ENCODE measurements around the gene DDX42. TPM values are rescaled to one million over a fixed set of nuclear protein-coding genes. Genes with fewer than 3 reads are reported as not detected.

Gene DDX42
- total and polyA plus RNA-seq, 2 of the 13 experiments (the other 11 are each of a cell fraction or from before 2014, with no cell fraction given): 87.2 to 92.9 TPM

DNA sequence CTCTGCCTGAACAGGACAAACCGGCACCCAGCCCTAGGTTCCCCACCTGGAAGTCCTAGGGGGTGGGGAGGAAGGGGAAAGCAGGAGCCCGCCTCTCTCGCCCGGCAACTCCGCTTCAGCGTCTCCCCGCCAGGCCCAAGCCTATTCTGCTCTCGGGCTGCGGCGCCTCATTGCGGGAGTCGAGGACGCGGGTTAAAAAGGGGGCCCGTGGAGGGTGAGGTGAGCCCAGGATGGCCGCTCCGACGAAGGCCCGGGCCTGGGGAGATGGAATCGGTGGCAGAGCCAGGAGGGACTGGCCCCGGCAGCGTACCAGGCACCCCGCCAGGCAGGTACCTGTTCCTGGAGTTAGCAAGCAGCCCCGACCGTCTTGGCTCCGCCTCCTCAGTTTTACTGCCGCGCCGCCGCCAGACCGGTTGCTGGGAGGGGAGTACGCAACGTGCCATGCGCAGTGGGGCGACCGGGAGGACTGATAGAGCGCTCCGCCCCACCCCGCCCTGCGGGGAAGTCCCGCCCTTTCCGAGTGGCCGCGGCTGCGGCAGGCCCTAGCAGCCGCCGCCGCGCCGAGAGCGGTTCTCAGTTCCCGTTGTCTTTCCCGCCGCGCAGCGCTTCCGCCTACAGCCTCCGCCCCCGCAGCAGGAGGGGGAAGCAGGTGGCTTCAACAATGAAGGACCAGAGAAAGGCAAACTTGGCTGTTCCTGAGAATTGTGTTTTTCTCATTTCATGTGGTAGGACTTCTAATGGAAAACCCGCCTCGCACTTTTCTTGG, 32.4 kb upstream of the DDX42 start, which contains the start of gene STRADA (continued):
- TF ChIP-seq, protein P1, sequence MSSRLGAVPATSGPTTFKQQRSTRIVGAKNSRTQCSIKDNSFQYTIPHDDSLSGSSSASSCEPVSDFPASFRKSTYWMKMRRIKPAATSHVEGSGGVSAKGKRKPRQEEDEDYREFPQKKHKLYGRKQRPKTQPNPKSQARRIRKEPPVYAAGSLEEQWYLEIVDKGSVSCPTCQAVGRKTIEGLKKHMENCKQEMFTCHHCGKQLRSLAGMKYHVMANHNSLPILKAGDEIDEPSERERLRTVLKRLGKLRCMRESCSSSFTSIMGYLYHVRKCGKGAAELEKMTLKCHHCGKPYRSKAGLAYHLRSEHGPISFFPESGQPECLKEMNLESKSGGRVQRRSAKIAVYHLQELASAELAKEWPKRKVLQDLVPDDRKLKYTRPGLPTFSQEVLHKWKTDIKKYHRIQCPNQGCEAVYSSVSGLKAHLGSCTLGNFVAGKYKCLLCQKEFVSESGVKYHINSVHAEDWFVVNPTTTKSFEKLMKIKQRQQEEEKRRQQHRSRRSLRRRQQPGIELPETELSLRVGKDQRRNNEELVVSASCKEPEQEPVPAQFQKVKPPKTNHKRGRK (CRISPR knock-in tag; IDR thresholded peaks at IDR 0.05): no peak
- TF ChIP-seq NAIF1 (CRISPR knock-in tag; IDR thresholded peaks at IDR 0.05; ENCODE audit: borderline replicate concordance) (peak; percentile 91), HIVEP1 (CRISPR knock-in tag; IDR thresholded peaks at IDR 0.05) (peak; percentile 73; the same call in 1 of the 2 replicates), RFXAP (CRISPR knock-in tag; IDR thresholded peaks at IDR 0.05; ENCODE audit: borderline replicate concordance) (peak; percentile 27; the same call in 1 of the 2 replicates), CCDC6 (CRISPR knock-in tag; IDR thresholded peaks at IDR 0.05) (peak; percentile 81), HNRNPLL (IDR thresholded peaks at IDR 0.05; ENCODE audit: low read depth, low read length, poor library complexity, severe bottlenecking) (peak; percentile 98), ZBTB1 (CRISPR knock-in tag; IDR thresholded peaks at IDR 0.05; ENCODE audit: borderline replicate concordance) (no peak), ZFP36L1 (CRISPR knock-in tag; IDR thresholded peaks at IDR 0.05) (peak; percentile 88), SP1 (IDR thresholded peaks at IDR 0.05) (no peak), SP1 (CRISPR knock-in tag; IDR thresholded peaks at IDR 0.05) (peak; percentile 85), MEIS1 (CRISPR knock-in tag; IDR thresholded peaks at IDR 0.05; ENCODE audit: borderline replicate concordance) (0 out of 2 replicates have a peak, but pooled peaks have one; percentile 70), ZFP36L2 (CRISPR knock-in tag; IDR thresholded peaks at IDR 0.05) (peak; percentile 61), CREB1 (IDR thresholded peaks at IDR 0.05) (no peak), CREB1 (CRISPR knock-in tag; IDR thresholded peaks at IDR 0.05) (no peak), ZBTB42 (CRISPR knock-in tag; IDR thresholded peaks at IDR 0.05) (0 out of 2 replicates have a peak, but pooled peaks have one; percentile 58), ZNF766 (CRISPR knock-in tag; IDR thresholded peaks at IDR 0.05; ENCODE audit: borderline replicate concordance) (peak; percentile 84; the same call in 1 of the 2 replicates), ZNF331 (CRISPR knock-in tag; IDR thresholded peaks at IDR 0.05) (peak; percentile 76)
- TF ChIP-seq, protein P2, sequence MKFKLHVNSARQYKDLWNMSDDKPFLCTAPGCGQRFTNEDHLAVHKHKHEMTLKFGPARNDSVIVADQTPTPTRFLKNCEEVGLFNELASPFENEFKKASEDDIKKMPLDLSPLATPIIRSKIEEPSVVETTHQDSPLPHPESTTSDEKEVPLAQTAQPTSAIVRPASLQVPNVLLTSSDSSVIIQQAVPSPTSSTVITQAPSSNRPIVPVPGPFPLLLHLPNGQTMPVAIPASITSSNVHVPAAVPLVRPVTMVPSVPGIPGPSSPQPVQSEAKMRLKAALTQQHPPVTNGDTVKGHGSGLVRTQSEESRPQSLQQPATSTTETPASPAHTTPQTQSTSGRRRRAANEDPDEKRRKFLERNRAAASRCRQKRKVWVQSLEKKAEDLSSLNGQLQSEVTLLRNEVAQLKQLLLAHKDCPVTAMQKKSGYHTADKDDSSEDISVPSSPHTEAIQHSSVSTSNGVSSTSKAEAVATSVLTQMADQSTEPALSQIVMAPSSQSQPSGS (CRISPR knock-in tag; IDR thresholded peaks at IDR 0.05): peak; percentile 77
- TF ChIP-seq, protein P3, sequence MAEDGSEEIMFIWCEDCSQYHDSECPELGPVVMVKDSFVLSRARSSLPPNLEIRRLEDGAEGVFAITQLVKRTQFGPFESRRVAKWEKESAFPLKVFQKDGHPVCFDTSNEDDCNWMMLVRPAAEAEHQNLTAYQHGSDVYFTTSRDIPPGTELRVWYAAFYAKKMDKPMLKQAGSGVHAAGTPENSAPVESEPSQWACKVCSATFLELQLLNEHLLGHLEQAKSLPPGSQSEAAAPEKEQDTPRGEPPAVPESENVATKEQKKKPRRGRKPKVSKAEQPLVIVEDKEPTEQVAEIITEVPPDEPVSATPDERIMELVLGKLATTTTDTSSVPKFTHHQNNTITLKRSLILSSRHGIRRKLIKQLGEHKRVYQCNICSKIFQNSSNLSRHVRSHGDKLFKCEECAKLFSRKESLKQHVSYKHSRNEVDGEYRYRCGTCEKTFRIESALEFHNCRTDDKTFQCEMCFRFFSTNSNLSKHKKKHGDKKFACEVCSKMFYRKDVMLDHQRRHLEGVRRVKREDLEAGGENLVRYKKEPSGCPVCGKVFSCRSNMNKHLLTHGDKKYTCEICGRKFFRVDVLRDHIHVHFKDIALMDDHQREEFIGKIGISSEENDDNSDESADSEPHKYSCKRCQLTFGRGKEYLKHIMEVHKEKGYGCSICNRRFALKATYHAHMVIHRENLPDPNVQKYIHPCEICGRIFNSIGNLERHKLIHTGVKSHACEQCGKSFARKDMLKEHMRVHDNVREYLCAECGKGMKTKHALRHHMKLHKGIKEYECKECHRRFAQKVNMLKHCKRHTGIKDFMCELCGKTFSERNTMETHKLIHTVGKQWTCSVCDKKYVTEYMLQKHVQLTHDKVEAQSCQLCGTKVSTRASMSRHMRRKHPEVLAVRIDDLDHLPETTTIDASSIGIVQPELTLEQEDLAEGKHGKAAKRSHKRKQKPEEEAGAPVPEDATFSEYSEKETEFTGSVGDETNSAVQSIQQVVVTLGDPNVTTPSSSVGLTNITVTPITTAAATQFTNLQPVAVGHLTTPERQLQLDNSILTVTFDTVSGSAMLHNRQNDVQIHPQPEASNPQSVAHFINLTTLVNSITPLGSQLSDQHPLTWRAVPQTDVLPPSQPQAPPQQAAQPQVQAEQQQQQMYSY (CRISPR knock-in tag; IDR thresholded peaks at IDR 0.05): peak; percentile 70
- TF ChIP-seq, protein P4, sequence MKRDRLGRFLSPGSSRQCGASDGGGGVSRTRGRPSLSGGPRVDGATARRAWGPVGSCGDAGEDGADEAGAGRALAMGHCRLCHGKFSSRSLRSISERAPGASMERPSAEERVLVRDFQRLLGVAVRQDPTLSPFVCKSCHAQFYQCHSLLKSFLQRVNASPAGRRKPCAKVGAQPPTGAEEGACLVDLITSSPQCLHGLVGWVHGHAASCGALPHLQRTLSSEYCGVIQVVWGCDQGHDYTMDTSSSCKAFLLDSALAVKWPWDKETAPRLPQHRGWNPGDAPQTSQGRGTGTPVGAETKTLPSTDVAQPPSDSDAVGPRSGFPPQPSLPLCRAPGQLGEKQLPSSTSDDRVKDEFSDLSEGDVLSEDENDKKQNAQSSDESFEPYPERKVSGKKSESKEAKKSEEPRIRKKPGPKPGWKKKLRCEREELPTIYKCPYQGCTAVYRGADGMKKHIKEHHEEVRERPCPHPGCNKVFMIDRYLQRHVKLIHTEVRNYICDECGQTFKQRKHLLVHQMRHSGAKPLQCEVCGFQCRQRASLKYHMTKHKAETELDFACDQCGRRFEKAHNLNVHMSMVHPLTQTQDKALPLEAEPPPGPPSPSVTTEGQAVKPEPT (CRISPR knock-in tag; IDR thresholded peaks at IDR 0.05; ENCODE audit: low read depth): peak; percentile 2; the same call in 1 of the 2 replicates
